ENCODE results near the gene ZNF423. TPM values are rescaled to one million over a fixed set of nuclear protein-coding genes. Genes with fewer than 3 reads are reported as not detected.

Gene ZNF423
- total RNA-seq, 1 donor from 2014 or later = 19.8 TPM

DNA sequence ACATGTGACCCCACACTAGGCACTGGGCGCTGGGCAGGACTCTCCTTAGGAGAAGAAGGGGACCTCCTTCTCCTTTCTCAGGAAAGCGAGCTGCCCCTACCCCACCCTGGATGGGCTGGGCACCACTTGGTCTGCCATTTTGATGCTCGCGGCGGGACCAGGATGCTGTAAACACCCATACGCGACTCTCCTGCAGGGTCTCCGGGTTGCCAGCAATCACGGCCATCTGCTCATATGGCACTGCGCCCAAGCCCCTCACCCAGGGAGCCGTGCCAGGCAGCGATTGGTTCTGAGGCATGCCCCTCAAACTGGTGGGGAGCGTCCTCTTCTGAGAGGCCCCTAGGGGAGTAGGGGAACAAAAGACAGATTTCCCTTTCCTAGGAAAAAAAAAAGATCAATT lies 383.3 kb downstream of the ZNF423 start:
- H3K27me3 Mint-ChIP-seq (ENCODE audit: low read depth) = peaks cover 15% of the 10 kb centered on the region
- no peak overlapping the region for H3K27ac Mint-ChIP-seq
- H3K4me3 Mint-ChIP-seq = no peak overlapping the region
- TF ChIP-seq, protein P1, sequence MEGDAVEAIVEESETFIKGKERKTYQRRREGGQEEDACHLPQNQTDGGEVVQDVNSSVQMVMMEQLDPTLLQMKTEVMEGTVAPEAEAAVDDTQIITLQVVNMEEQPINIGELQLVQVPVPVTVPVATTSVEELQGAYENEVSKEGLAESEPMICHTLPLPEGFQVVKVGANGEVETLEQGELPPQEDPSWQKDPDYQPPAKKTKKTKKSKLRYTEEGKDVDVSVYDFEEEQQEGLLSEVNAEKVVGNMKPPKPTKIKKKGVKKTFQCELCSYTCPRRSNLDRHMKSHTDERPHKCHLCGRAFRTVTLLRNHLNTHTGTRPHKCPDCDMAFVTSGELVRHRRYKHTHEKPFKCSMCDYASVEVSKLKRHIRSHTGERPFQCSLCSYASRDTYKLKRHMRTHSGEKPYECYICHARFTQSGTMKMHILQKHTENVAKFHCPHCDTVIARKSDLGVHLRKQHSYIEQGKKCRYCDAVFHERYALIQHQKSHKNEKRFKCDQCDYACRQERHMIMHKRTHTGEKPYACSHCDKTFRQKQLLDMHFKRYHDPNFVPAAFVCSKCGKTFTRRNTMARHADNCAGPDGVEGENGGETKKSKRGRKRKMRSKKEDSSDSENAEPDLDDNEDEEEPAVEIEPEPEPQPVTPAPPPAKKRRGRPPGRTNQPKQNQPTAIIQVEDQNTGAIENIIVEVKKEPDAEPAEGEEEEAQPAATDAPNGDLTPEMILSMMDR (IDR thresholded peaks at IDR 0.05; ENCODE audit: unreplicated experiment) = no peak
- H3K9me3 Mint-ChIP-seq = no peaks in the 10 kb centered on the region
- H3K36me3 Mint-ChIP-seq = no peaks in the 10 kb centered on the region
- no peaks in the 10 kb centered on the region for H3K4me1 Mint-ChIP-seq
- no peak for DNase-seq (ENCODE audit: low spot score in 2 of 2, unreplicated experiment in 2 of 2)

DNA sequence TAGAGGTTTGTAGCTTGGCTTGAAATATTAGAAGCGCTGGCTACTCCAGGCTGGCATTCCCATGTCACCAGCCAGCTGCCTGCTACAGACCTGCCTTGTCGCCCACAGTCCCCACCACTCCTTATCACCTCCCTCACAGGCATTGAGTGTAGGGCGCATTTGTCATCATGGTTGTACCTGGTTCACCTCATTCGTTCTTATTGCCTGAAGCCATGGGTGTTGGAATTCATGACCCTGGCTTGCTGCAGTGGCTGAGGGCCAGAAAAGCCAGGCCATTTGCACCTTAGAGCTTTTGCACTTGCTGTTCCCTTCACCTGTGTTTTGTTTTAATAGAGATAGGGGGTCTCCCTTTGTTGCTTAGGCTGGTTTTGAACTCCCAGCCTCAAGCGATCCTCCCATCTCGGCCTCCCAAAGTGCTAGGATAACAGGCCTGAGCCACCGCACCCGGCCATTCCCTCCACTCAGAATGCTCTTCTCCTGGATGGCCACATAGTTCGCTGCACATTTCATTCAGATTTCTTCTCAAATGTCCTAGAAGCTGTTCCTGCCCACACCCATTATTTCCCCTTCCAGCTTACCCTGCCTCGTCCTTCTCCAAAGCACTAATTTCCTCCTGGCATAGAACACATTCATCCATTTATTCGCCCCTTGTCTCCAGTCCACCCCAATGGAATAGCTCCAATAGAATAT lies 384.7 kb downstream of the ZNF423 start:
- Mint-ChIP-seq H3K4me1 (no peaks in the 10 kb centered on the region), H3K4me3 (no peak overlapping the region), H3K9me3 (no peaks in the 10 kb centered on the region), H3K27ac (no peak overlapping the region), H3K27me3 (ENCODE audit: low read depth) (peaks cover 26% of the 10 kb centered on the region), H3K36me3 (no peaks in the 10 kb centered on the region)
- TF ChIP-seq, protein P1 (IDR thresholded peaks at IDR 0.05; ENCODE audit: unreplicated experiment) = no peak
- DNase-seq (ENCODE audit: low spot score in 2 of 2, unreplicated experiment in 2 of 2) = peak in 1 of 2 experiments; percentile 20

DNA sequence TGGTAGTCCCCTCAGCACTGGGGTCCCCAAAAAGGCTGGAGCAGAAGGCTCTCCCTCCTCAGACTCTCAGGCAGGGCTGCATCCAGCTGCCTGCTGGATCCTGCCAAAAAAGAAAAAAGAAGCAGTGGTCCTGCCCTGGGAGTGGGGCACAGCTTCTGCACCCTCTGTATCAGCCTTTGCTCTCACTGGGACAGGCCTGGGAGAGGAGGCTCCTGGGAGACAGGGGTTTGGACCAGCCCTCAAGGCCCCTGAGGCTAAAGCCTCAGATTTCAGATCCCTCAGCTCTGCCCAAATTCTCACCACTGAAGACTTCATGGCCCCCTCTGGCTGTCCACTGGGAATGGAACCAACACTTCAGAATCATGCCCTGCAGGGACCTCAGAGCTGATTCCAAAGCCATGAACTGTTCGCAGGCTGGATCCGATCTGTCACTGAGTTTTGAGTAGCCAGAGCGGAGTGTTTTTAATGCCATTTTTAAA lies 385.4 kb downstream of the ZNF423 start:
- TF ChIP-seq, protein P1 (IDR thresholded peaks at IDR 0.05; ENCODE audit: unreplicated experiment) = no peak
- Mint-ChIP-seq H3K4me3 (no peak overlapping the region), H3K27ac (no peak overlapping the region), H3K27me3 (ENCODE audit: low read depth) (peaks cover 33% of the 10 kb centered on the region), H3K4me1 (no peaks in the 10 kb centered on the region), H3K9me3 (no peaks in the 10 kb centered on the region), H3K36me3 (no peaks in the 10 kb centered on the region)
- no peak for DNase-seq (ENCODE audit: low spot score in 2 of 2, unreplicated experiment in 2 of 2)

DNA sequence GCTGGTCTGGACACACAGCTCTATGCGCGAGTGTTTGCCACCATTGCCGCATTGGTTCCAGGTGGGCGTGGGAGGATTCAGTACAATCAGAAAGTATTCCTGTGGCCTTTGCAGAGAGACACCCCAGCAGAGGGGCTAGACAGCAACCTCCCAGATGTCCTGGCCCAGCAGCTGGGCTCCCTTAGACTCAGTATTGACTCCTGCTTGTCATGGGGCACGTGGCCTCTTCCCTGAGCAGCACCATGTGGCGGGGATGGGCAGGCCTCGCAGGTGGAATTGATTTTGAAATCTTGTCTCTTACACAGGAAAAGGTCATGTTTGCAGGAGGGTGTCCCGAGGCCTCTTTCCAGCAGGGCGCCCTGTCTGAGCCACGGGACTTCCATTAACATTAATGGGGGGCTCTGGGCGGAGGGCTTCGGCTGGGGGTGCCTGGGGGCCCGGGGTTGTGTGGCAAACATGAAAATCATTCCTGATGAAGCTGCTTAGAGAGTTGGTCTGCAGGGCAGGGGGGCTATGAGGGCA lies 385.9 kb downstream of the ZNF423 start:
- peaks cover 38% of the 10 kb centered on the region for H3K27me3 Mint-ChIP-seq (ENCODE audit: low read depth)
- TF ChIP-seq, protein P1 (IDR thresholded peaks at IDR 0.05; ENCODE audit: unreplicated experiment) = no peak
- H3K4me1 Mint-ChIP-seq = no peaks in the 10 kb centered on the region
- H3K36me3 Mint-ChIP-seq = no peaks in the 10 kb centered on the region
- no peak overlapping the region for H3K27ac Mint-ChIP-seq
- peak in 1 of 2 experiments; percentile 25 for DNase-seq (ENCODE audit: low spot score in 2 of 2, unreplicated experiment in 2 of 2)
- no peaks in the 10 kb centered on the region for H3K9me3 Mint-ChIP-seq
- H3K4me3 Mint-ChIP-seq = no peak overlapping the region

DNA sequence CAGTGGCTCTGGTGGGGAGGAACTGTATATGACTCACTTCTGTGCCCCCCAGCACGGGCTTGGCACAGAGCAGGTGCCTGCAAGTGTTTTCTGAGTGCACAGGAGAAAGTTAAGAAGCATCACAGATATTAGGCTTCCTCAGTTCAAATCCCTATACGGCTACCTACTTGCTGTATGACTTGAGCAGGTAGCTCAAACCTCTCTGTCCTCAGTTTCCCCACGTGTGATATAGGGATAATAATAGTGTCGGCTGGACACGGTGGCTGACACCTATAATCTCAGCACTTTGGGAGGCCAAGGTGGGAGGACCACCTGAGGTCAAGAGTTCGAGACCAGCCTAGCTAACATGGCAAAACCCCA lies 386.6 kb downstream of the ZNF423 start:
- TF ChIP-seq, protein P1 (IDR thresholded peaks at IDR 0.05; ENCODE audit: unreplicated experiment) = no peak
- Mint-ChIP-seq H3K27ac (no peak overlapping the region), H3K4me3 (no peak overlapping the region), H3K9me3 (no peaks in the 10 kb centered on the region), H3K36me3 (no peaks in the 10 kb centered on the region), H3K27me3 (ENCODE audit: low read depth) (peaks cover 45% of the 10 kb centered on the region), H3K4me1 (peaks cover 5% of the 10 kb centered on the region)
- no peak for DNase-seq (ENCODE audit: low spot score in 2 of 2, unreplicated experiment in 2 of 2)
